GM18861 (cell line): Measurements from ENCODE around the gene GNL1.
A peak's percentile ranks its signal among the peaks of the same experiment; 100 is the strongest.
"Not testable (repeated sequence)": the region's sequence is repeated elsewhere in the genome, so short reads cannot be mapped to it uniquely, and the experiment has no call there.

ENCODE experiments used
- ATAC-seq: cut with Tn5 transposase; IDR thresholded peaks from one replicate; pipeline ENCODE4 v1.9.1; 2021; ENCODE audit not compliant: unreplicated experiment

The GNL1 gene

GRCh38 chr6:30533460-30534294 is 22.6 kb downstream of the GNL1 start:
- ATAC-seq: no peak

DNA sequence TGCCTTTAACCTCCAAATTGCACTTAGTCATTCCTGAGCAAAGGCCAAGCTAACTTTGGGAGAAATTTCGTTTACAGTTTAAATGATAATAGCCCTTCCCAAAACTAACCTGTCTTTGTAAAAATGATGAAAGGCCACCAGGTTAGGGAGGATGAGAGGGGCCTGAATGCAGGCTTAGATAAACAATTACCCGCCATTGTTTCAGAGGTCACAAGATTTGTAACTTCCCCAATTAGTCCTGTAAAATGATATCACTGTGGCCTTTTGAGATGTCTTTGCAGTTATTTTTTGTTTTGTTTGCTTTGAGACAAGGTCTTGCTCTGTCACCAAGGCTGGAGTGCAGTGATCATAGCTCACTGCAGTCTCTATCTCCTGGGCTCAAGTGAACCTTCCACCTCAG is 26.3 kb downstream of the GNL1 start:
- no peak for ATAC-seq

- ATAC-seq: not testable (repeated sequence)
Measured at GRCh38 chr6:30529349-30529875, 26.9 kb downstream of the GNL1 start.

DNA sequence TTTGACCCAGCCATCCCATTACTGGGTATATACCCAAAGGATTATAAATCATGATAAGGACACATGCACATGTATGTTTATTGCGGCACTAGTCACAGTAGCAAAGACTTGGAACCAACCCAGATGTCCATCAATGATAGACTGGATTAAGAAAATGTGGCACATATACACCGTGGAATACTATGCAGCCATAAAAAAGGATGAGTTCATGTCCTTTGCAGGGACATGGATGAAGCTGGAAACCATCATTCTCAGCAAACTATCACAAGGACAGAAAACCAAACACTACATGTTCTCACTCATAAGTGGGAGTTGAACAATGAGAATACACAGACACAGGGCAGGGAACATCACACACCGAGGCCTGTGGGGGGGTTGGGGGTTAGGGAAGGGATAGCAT is 29.8 kb downstream of the GNL1 start:
- not testable (repeated sequence) for ATAC-seq

GRCh38 chr6:30521952-30522351 is 34.3 kb downstream of the GNL1 start:
- ATAC-seq: not testable (repeated sequence)

GRCh38 chr6:30521082-30521481 is 35.2 kb downstream of the GNL1 start:
- ATAC-seq: not testable (repeated sequence)

GRCh38 chr6:30520522-30520921 is 35.8 kb downstream of the GNL1 start:
- no peak for ATAC-seq

- ATAC-seq: not testable (repeated sequence)
Measured at GRCh38 chr6:30518505-30519145, 37.7 kb downstream of the GNL1 start.

DNA sequence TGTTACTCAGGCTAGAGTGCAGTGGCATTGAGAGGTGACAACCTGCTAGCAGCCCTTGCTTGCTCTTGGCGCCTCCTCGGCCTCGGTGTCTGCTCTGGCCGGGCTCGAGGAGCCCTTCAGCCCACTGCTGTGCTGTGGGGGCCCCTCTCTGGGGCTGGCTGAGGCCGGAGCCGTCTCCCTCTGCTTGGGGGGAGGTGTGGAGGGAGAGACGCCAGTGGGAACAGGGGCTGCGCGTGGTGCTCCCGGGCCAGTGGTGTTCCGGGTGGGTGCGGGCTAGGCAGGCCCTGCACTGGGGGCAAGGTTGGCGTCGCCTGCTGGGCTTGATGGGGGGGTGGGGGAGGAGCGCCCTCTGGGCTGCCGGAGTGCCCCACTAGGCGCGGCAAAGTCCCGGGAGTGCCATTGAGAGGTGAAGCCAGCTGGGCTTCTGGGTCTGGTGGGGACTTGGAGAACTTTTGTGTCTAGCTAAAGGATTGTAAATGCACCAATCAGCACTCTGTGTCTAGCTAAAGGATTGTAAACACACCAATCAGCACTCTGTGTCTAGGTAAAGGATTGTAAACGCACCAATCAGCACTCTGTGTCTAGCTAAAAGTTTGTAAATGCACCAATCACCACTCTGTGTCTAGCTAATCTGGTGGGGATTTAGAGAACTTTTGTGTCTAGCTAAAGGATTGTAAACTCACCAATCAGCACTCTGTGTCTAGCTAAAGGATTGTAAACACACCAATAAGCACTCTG is 38.4 kb downstream of the GNL1 start:
- ATAC-seq: not testable (repeated sequence)

DNA sequence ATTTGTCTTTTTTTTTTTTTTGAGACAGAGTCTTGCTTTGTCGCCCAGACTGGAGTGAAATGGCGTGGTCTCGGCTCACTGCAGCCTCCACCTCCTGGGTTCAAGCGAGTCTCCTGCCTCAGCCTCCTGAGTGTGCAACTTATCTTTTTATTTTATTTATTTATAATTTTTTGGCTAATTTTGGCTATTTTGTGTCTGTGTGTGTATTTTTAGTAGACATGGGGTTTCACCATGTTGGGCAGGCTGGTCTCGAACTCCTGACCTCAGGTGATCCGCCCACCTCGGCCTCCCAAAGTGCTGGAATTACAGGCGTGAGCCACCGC is 39.6 kb downstream of the GNL1 start:
- ATAC-seq: not testable (repeated sequence)

- ATAC-seq: peak; percentile 63
Measured at GRCh38 chr6:30515944-30516753, 40.1 kb downstream of the GNL1 start.

DNA sequence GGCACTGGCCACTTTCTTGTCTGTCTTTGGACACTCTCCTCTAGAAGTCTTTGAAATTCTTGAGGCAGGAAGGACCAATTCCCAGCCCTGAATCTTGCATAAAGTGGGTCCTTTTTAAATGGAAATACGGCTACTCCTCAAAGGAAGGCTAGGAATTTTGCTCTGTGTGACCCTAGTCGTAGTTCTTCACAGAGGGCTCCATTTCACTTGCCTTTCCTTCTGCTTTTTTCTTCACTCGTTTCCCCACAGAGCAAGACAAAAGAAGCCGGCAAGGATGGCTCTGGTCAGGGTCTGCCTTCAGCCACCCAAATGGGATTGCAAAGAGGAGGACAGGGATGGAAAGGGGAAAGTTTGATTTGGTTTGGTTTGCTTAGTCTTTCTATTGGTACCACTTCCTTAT is 41.2 kb downstream of the GNL1 start:
- no peak for ATAC-seq

- ATAC-seq: no peak
Measured at GRCh38 chr6:30513451-30513850, 42.8 kb downstream of the GNL1 start.

- no peak for ATAC-seq
Measured at GRCh38 chr6:30511169-30511546, 45.1 kb downstream of the GNL1 start.

- no peak for ATAC-seq
Measured at GRCh38 chr6:30510419-30511168, 45.7 kb downstream of the GNL1 start.

DNA sequence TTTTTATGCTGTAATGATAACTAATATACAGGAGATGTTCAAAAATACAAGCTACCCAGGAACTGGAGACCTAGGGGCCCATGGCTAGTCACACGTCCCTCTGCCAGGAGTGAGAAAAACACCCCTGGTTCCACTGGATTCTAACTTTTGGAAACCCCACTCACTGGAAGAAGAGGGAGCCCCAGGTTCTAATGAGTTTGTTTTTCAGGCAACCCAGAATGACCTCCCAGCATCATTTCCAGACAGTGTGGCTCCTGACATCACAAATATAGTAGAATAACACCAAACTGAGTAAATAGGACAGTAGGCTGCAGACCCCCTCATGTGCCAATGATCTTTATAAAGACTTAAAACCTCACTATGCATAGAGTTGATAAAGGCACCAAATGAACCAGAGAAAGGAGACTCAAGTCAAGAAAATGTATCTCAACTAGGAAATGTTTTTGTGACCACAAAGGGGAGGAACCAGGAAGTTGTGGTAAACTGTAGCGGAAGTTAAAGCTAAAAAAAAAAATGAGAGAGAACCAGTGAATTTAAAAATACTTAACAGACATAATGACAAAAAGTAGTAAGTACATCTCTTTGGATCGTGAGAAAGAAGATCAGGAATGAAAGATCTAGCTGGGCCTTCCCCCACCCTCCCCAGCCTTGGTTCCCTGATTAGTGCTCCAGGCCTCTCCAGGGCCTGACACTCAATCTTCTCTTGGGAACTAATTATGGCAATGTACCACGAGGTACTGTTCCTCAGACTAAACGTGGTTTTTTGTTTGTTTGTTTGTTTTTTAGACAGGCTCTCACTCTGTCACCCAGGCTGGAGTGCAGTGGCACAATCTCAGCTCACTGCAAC is 47.2 kb downstream of the GNL1 start:
- ATAC-seq: peak; percentile 42

- peak; percentile 24 for ATAC-seq
Measured at GRCh38 chr6:30507849-30508827, 48.2 kb downstream of the GNL1 start.
